ENCODE measurements around the gene FAM50B.

- TF ChIP-seq CTCF (IDR thresholded peaks at IDR 0.05) (no peak), POLR2A (IDR thresholded peaks at IDR 0.05) (no peak)
Observed at GRCh38 chr6:3862038-3862437, 12.9 kb downstream of the FAM50B start.

All from right lobe of liver (tissue), 4 donors.